Prostate gland (tissue), 2 donors: Measurements from ENCODE around the gene OSBPL7.

ENCODE experiments used
- CTCF ChIP-seq, 4 experiments: fragments of 200-600 bp in 2 of 4; fragments of 450-650 bp in 2 of 4; sonication (generic) in 2 of 4; IDR thresholded peaks; 1 replicate in 3 of 4; 2 replicates in 1 of 4; pipeline ENCODE4 v1.5.1; 2016 to 2019; ENCODE audit warnings: antibody characterized with exemption in 4 of 4, mild to moderate bottlenecking in 2 of 4, moderate library complexity in 2 of 4
- POLR2AphosphoS5 ChIP-seq: sonication (generic); formaldehyde crosslinking; IDR thresholded peaks from one replicate; pipeline ENCODE4 v1.6.1; 2017; ENCODE audit warnings: antibody characterized with exemption

DNA sequence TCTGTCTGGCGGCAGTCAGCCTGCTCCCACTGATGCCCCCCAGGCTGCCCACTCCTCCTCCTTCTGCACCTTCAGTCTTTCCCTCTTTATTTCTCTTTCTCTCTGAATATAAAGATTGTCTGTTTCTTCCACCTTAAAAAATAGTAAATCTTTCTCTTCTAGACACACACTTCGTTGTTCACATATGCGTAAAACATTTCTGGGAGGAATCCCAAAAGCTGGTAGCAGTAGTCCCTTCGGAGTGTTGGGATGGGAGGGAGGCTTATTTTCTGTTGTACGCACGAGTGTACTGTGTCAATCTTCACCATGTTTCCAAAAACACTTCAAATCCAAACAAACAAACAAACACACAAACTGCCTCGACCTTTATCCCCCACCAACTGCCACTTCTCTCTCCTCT, 9.9 kb downstream of the OSBPL7 start:
- no peak for TF ChIP-seq CTCF (IDR thresholded peaks at IDR 0.05)
- TF ChIP-seq POLR2AphosphoS5: no peak
